GM12891 (cell line): Measurements from ENCODE around the gene ME3.

Source experiments
- DNase-seq: peaks from one replicate; pipeline ENCODE4 v3.0.0; 2011; ENCODE audit warnings: low spot score; ENCODE audit not compliant: insufficient read length
- FAIRE-seq: peaks from 2 replicates; lab custom pipeline; 2011; peaks lifted over from hg19 to GRCh38; lab: Jason Lieb, UNC
- PAX5 ChIP-seq: IDR thresholded peaks from 2 replicates; pipeline ENCODE4 v1.6.1; 2011; ENCODE audit warnings: low read length, moderate library complexity, mild to moderate bottlenecking; ENCODE audit not compliant: insufficient read depth, severe bottlenecking
- POLR2A ChIP-seq: IDR thresholded peaks from 2 replicates; pipeline ENCODE4 v1.6.1; 2011; ENCODE audit warnings: low read depth, low read length, control low read depth
- POLR2AphosphoS5 ChIP-seq: IDR thresholded peaks from 2 replicates; pipeline ENCODE4 v1.6.1; 2011; ENCODE audit warnings: low read depth, low read length, control low read depth
- POU2F2 ChIP-seq: IDR thresholded peaks from 2 replicates; pipeline ENCODE4 v1.6.1; 2011; ENCODE audit warnings: low read depth, mild to moderate bottlenecking, control low read depth, low read length, moderate library complexity
- SPI1 ChIP-seq: IDR thresholded peaks from 2 replicates; pipeline ENCODE4 v1.6.1; 2011; ENCODE audit warnings: low read depth, low read length, control low read depth
- TAF1 ChIP-seq: IDR thresholded peaks from 2 replicates; pipeline ENCODE4 v1.6.1; 2011; ENCODE audit warnings: low read depth, low read length, control low read depth

The ME3 gene

GRCh38 chr11:86678296-86678695 lies 5.9 kb upstream of the ME3 start:
- no peak for TF ChIP-seq POU2F2
- TF ChIP-seq POLR2A: no peak
- TF ChIP-seq POLR2AphosphoS5: no peak
- no peak for TF ChIP-seq SPI1
- TF ChIP-seq TAF1: no peak
- TF ChIP-seq PAX5: no peak
- DNase-seq (no peak), FAIRE-seq (no peak)

- FAIRE-seq (no peak), DNase-seq (no peak)
- TF ChIP-seq TAF1 (no peak), PAX5 (no peak), POLR2A (no peak), POLR2AphosphoS5 (no peak), POU2F2 (no peak), SPI1 (no peak)
Observed at GRCh38 chr11:86676533-86677154, 4.2 kb upstream of the ME3 start.

DNA sequence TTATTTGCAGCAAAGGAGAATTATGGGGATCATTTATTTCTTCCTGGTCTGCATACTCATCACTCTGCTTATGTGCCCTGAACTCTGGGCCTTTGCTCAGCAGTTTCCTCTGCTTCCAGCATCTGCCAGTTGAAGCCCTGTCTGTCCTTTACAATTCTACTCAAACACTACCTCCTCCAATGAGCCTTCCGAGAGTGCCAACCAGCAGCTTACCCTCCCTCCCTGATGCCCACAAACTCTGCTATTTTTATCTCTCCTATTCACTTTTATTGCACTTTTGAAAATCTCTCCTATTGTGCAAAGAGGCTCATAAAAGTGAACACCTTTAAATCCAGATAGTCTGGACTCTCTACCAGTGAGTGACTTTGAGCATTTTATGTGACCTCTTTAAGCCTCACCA lies 3.6 kb upstream of the ME3 start:
- TF ChIP-seq POLR2A (no peak), POU2F2 (no peak), POLR2AphosphoS5 (no peak), TAF1 (no peak), SPI1 (no peak)
- FAIRE-seq (no peak), DNase-seq (no peak)

DNA sequence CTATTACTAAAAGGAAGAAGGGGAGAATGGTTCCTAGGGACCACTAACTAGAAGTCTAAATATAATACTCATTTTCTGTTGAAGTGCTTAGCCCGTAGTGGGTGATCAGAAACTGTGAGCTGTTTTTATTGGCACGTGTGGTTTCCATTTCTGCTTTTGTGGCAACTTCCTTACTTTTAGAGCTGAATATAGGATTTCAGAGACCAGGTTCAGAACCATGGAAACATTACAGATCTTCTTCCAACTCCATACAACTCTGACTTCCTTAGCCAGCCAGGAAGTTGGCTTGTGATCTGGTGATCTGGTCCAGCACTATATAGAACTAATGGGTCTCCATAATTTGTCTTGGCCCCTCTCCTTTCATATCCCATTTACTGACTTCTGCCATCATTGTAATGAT lies 2.6 kb upstream of the ME3 start:
- FAIRE-seq (no peak), DNase-seq (no peak)
- TF ChIP-seq SPI1 (no peak), POLR2A (no peak), TAF1 (no peak), POLR2AphosphoS5 (no peak), PAX5 (no peak), POU2F2 (no peak)

DNA sequence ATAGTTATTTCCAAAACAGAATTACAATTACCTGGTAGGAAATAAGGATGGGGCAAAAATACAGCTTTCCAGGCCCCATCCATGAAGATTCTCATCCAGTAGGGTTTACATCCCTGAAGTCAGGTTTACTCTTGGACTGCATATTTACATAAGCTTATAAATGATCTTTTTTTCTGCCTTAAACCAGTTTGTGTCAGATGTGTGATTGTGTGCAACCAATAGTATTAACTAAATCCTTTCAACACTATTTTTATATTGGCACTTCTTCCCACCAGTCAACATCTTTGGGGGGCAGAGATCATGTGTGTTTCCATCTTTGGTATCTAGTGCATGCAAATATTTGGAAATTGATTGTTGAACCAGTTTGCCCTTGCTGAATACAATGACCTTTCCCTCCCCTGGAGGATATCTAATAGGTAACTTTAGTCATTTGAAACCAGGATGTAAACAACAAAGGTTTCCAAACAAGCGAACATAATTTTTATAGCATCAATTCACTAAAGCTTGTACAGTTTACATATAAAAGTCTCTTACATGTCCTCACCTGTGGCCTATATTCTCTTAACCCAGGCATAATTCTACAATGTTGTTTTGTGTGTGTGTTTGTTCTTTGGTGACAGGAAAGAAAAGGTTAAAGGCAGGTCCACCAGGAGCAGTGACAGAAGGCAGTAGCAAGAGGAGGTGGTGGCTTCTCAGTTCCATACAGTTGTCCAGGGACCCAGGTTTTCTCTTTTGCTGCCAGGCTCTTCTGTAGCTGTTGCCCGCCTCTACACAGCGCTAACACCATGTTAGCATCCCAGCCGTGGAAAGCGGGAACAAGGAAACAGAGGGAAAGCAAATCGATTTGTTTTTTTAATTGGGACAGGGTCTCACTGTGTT lies 1.7 kb upstream of the ME3 start:
- no peak for FAIRE-seq
- TF ChIP-seq PAX5: no peak
- TF ChIP-seq SPI1: no peak
- TF ChIP-seq POLR2AphosphoS5: no peak
- TF ChIP-seq TAF1: no peak
- DNase-seq: no peak

DNA sequence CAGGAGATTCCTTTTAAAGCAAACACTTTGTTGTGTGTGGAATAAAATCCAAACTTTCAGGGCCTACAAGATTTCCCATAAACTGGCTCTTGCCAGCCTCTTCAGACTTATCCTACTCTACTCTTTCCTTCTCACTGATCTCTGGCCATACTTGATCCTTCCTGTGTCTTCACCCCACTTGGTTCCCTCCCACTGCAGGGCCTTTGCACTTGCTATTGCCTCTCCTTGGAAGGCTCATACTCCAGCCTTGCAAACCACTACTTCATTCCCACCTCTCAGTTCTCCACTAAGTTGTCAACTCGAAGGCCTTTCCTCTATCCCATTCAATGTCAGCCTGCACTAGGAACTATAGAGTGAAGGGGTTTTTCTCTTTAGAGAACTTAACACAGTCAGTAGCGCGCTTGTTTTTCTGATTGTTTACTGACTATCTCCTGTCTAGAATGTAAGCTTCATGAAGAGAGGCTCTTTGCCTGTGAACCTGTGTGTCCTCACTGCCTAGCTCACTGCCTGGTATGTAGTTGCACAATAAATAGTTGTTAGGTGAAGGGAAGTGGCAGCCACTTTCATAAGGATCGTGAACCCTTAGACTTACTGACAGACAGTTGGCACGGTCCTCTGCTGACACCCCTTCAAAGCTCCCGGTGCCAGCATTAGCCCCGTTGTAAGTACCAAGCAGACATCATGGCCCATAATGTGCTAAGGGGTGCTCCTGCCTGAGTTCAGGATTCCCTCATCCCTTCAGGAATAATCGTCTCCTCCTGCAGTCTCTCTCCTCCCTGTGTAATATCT lies 833 bp upstream of the ME3 start:
- TF ChIP-seq POLR2AphosphoS5: no peak
- TF ChIP-seq POU2F2: no peak
- no peak for TF ChIP-seq PAX5
- TF ChIP-seq SPI1: no peak
- TF ChIP-seq POLR2A: no peak
- TF ChIP-seq TAF1: no peak
- no peak for FAIRE-seq

GRCh38 chr11:86671531-86672006 lies 847 bp downstream of the ME3 start:
- TF ChIP-seq TAF1 (no peak), PAX5 (no peak), POU2F2 (no peak), POLR2A (no peak), SPI1 (no peak), POLR2AphosphoS5 (no peak)
- FAIRE-seq: no peak
- no peak for DNase-seq

More for the DNA sequence above, 833 bp upstream of the ME3 start:
- no peak for DNase-seq

- TF ChIP-seq POLR2AphosphoS5 (no peak), SPI1 (no peak), POU2F2 (no peak), TAF1 (no peak), POLR2A (no peak), PAX5 (no peak)
- DNase-seq: no peak
- no peak for FAIRE-seq
Observed at GRCh38 chr11:86670911-86671310, 1.5 kb downstream of the ME3 start.

DNA sequence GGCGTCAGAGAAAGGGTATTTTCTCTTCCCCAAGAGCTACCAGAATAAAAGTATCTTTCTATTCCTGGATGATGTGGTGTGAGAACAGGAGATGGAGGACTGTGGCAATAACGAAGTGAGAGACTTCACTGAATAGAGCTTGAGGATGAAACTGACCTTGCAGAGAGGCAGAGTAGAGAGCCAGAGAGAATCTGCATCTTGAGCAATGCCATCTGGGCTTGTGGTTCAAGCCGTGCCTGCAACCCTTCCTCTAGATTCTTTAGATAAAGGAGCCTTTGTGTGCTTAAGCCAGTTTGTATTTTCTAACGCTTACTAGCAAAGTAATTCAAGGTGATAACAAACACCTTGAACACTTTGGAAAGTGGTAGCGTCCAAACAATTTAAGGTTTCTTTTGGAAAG lies 2.2 kb downstream of the ME3 start:
- DNase-seq (no peak), FAIRE-seq (no peak)
- TF ChIP-seq PAX5 (no peak), POLR2AphosphoS5 (no peak), POU2F2 (no peak), POLR2A (no peak), TAF1 (no peak), SPI1 (no peak)
